Measurements from ENCODE around the gene CSRNP3.

Gene CSRNP3

DNA sequence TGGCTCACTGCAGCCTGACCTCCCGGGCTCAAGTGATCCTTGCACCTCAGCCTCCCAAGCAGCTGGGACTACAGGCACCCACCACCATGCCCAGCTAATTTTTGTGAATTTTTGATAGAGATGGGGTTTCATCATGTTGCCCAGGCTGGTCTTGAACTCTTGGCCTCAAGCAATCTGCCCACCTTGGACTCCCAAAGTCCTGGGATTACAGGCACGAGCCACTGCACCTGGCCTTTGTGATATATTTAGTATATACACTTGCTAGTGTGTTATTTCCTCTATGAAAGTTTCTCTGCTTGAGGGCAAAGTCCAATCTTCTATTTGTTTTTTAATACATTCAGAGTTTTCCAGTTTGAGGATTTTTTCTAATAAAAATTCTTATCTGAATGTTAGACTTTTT, 205.3 kb downstream of the CSRNP3 start:
- H3K36me3 ChIP-seq (ENCODE audit: insufficient read depth, low read length), result no peaks in the 10 kb centered on the region
- H3K4me2 ChIP-seq (ENCODE audit: low read depth, low read length, poor library complexity, severe bottlenecking), result no peak overlapping the region
- no peaks in the 10 kb centered on the region for H3K9me2 ChIP-seq (replicated peaks; ENCODE audit: low read depth, low read length)
- H4K20me1 ChIP-seq (ENCODE audit: insufficient read depth, low read length, poor library complexity, severe bottlenecking), result no peaks in the 10 kb centered on the region
- H3K27me3 ChIP-seq (ENCODE audit: insufficient read depth, low read length, poor library complexity, severe bottlenecking), result no peaks in the 10 kb centered on the region
- no peaks in the 10 kb centered on the region for H3K79me2 ChIP-seq (ENCODE audit: insufficient read depth, low read length)
- no peak overlapping the region for H3K9ac ChIP-seq (ENCODE audit: low read depth, low read length, poor library complexity, severe bottlenecking)
- no peaks in the 10 kb centered on the region for H3K4me1 ChIP-seq (ENCODE audit: insufficient read depth, low read length, poor library complexity, severe bottlenecking)
- no peaks in the 10 kb centered on the region for H3K9me3 ChIP-seq (ENCODE audit: insufficient read depth, low read depth, low read length)
- TF ChIP-seq EZH2phosphoT487 (IDR thresholded peaks at IDR 0.05; ENCODE audit: borderline replicate concordance), result no peak
- TF ChIP-seq, protein P1, sequence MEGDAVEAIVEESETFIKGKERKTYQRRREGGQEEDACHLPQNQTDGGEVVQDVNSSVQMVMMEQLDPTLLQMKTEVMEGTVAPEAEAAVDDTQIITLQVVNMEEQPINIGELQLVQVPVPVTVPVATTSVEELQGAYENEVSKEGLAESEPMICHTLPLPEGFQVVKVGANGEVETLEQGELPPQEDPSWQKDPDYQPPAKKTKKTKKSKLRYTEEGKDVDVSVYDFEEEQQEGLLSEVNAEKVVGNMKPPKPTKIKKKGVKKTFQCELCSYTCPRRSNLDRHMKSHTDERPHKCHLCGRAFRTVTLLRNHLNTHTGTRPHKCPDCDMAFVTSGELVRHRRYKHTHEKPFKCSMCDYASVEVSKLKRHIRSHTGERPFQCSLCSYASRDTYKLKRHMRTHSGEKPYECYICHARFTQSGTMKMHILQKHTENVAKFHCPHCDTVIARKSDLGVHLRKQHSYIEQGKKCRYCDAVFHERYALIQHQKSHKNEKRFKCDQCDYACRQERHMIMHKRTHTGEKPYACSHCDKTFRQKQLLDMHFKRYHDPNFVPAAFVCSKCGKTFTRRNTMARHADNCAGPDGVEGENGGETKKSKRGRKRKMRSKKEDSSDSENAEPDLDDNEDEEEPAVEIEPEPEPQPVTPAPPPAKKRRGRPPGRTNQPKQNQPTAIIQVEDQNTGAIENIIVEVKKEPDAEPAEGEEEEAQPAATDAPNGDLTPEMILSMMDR (conservative IDR thresholded peaks at IDR 0.05; ENCODE audit: low read length), result no peak
- H3F3A ChIP-seq (ENCODE audit: low read depth), result no peaks in the 10 kb centered on the region
- H2AFZ ChIP-seq (ENCODE audit: low read length), result no peak overlapping the region
- no peak overlapping the region for H3K4me3 ChIP-seq (ENCODE audit: low read length, poor library complexity, severe bottlenecking)

DNA sequence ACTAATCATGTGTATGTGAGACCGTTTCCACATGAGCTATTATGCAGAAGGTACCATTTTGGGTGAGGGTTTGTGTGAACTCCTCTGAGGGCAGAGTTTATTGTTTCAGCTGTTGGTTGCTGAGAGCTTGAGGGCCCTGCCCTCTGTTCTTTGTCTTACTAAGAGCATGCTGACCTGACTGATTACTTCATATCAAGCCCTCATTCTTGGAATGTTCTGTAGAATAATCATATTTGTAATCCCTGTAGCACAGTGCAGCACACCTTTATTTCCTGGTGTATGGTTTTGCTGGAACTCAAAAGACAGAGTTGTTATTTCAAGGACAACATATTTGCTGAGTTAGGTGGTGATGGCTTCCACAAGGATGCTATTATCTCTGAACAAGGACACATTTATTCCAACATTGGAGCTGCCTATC, 206.1 kb downstream of the CSRNP3 start:
- Histone ChIP-seq H3K4me1 (ENCODE audit: insufficient read depth, low read length, poor library complexity, severe bottlenecking) (no peaks in the 10 kb centered on the region), H4K20me1 (ENCODE audit: insufficient read depth, low read length, poor library complexity, severe bottlenecking) (no peaks in the 10 kb centered on the region), H3K27me3 (ENCODE audit: insufficient read depth, low read length, poor library complexity, severe bottlenecking) (no peaks in the 10 kb centered on the region), H3K9ac (ENCODE audit: low read depth, low read length, poor library complexity, severe bottlenecking) (no peak overlapping the region), H3K9me2 (replicated peaks; ENCODE audit: low read depth, low read length) (no peaks in the 10 kb centered on the region), H2AFZ (ENCODE audit: low read length) (no peak overlapping the region; the same call in 1 of the 2 replicates), H3F3A (ENCODE audit: low read depth) (no peaks in the 10 kb centered on the region), H3K4me2 (ENCODE audit: low read depth, low read length, poor library complexity, severe bottlenecking) (no peak overlapping the region), H3K36me3 (ENCODE audit: insufficient read depth, low read length) (no peaks in the 10 kb centered on the region), H3K79me2 (ENCODE audit: insufficient read depth, low read length) (no peaks in the 10 kb centered on the region), H3K9me3 (ENCODE audit: insufficient read depth, low read depth, low read length) (no peaks in the 10 kb centered on the region), H3K4me3 (ENCODE audit: low read length, poor library complexity, severe bottlenecking) (no peak overlapping the region)
- TF ChIP-seq EZH2phosphoT487 (IDR thresholded peaks at IDR 0.05; ENCODE audit: borderline replicate concordance), result no peak

DNA sequence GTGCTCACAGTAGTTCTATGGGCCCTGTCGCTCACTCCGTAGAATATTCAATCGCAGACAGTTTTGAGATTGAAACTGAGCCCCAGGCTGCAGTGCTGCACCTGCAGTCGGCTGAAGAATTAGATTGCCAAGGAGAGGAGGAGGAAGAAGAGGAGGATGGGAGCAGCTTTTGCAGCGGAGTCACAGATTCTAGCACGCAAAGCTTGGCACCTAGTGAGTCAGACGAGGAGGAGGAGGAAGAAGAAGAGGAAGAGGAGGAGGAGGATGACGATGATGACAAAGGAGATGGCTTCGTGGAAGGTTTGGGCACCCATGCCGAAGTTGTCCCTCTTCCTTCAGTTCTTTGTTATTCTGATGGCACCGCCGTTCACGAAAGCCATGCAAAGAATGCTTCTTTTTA, 209.4 kb downstream of the CSRNP3 start:
- Histone ChIP-seq H3K9me2 (replicated peaks; ENCODE audit: low read depth, low read length) (no peaks in the 10 kb centered on the region), H3K4me2 (ENCODE audit: low read depth, low read length, poor library complexity, severe bottlenecking) (no peak overlapping the region), H2AFZ (ENCODE audit: low read length) (no peak overlapping the region), H3K36me3 (ENCODE audit: insufficient read depth, low read length) (no peaks in the 10 kb centered on the region), H3K79me2 (ENCODE audit: insufficient read depth, low read length) (no peaks in the 10 kb centered on the region), H3K9ac (ENCODE audit: low read depth, low read length, poor library complexity, severe bottlenecking) (no peak overlapping the region), H3K9me3 (ENCODE audit: insufficient read depth, low read depth, low read length) (no peaks in the 10 kb centered on the region), H4K20me1 (ENCODE audit: insufficient read depth, low read length, poor library complexity, severe bottlenecking) (no peaks in the 10 kb centered on the region), H3F3A (ENCODE audit: low read depth) (no peaks in the 10 kb centered on the region), H3K4me3 (ENCODE audit: low read length, poor library complexity, severe bottlenecking) (no peak overlapping the region), H3K4me1 (ENCODE audit: insufficient read depth, low read length, poor library complexity, severe bottlenecking) (no peaks in the 10 kb centered on the region), H3K27me3 (ENCODE audit: insufficient read depth, low read length, poor library complexity, severe bottlenecking) (no peaks in the 10 kb centered on the region)
- TF ChIP-seq EZH2phosphoT487 (IDR thresholded peaks at IDR 0.05; ENCODE audit: borderline replicate concordance), result no peak
- TF ChIP-seq, protein P1 (conservative IDR thresholded peaks at IDR 0.05; ENCODE audit: low read length), result no peak

DNA sequence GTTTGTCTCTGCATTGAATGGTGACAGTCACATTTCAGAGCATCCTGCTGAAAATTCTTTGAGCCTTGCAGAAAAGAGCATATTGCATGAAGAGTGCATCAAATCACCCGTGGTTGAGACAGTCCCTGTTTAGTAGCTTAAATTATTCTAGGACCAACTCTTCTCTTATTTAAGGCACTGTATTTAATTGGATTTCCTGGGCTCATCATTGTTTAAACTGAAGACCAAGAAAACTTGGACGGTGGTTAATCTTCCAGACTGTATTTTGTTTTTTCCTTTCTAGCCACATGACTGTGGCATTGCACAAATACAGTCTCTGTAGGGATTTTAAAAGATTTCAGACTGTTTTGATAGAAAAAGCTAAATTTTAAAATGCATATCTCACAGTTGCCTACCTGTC, 210.1 kb downstream of the CSRNP3 start:
- Histone ChIP-seq H3K9ac (ENCODE audit: low read depth, low read length, poor library complexity, severe bottlenecking) (no peak overlapping the region), H3K4me3 (ENCODE audit: low read length, poor library complexity, severe bottlenecking) (no peak overlapping the region), H3K27me3 (ENCODE audit: insufficient read depth, low read length, poor library complexity, severe bottlenecking) (no peaks in the 10 kb centered on the region), H3K9me2 (replicated peaks; ENCODE audit: low read depth, low read length) (no peaks in the 10 kb centered on the region), H3K79me2 (ENCODE audit: insufficient read depth, low read length) (no peaks in the 10 kb centered on the region), H2AFZ (ENCODE audit: low read length) (no peak overlapping the region), H3K4me2 (ENCODE audit: low read depth, low read length, poor library complexity, severe bottlenecking) (no peak overlapping the region), H3K4me1 (ENCODE audit: insufficient read depth, low read length, poor library complexity, severe bottlenecking) (no peaks in the 10 kb centered on the region), H4K20me1 (ENCODE audit: insufficient read depth, low read length, poor library complexity, severe bottlenecking) (no peaks in the 10 kb centered on the region), H3F3A (ENCODE audit: low read depth) (no peaks in the 10 kb centered on the region), H3K9me3 (ENCODE audit: insufficient read depth, low read depth, low read length) (no peaks in the 10 kb centered on the region), H3K36me3 (ENCODE audit: insufficient read depth, low read length) (no peaks in the 10 kb centered on the region)
- TF ChIP-seq EZH2phosphoT487 (IDR thresholded peaks at IDR 0.05; ENCODE audit: borderline replicate concordance), result no peak
- TF ChIP-seq, protein P1 (conservative IDR thresholded peaks at IDR 0.05; ENCODE audit: low read length), result no peak

All from Loucy (cell line).